Peyer's patch (tissue), 4 donors: Measurements from ENCODE around the gene SENP5.

ENCODE experiments used
- POLR2A ChIP-seq, 2 donors: fragments of 450-650 bp; IDR thresholded peaks; one replicate each; pipeline ENCODE4 v1.5.1; 2017; ENCODE audit warnings: antibody characterized with exemption in 2 of 2, mild to moderate bottlenecking in 2 of 2, moderate library complexity in 2 of 2
- TF ChIP-seq, protein P1 (sequence below), 6 experiments: fragments of 450-650 bp in 4 of 6; fragments of 200-600 bp in 2 of 6; sonication (generic) in 1 of 6; IDR thresholded peaks; one replicate each; pipeline ENCODE4 v1.5.1; 2017 to 2019; ENCODE audit warnings: antibody characterized with exemption in 6 of 6, mild to moderate bottlenecking in 3 of 6, moderate library complexity in 1 of 6

DNA sequence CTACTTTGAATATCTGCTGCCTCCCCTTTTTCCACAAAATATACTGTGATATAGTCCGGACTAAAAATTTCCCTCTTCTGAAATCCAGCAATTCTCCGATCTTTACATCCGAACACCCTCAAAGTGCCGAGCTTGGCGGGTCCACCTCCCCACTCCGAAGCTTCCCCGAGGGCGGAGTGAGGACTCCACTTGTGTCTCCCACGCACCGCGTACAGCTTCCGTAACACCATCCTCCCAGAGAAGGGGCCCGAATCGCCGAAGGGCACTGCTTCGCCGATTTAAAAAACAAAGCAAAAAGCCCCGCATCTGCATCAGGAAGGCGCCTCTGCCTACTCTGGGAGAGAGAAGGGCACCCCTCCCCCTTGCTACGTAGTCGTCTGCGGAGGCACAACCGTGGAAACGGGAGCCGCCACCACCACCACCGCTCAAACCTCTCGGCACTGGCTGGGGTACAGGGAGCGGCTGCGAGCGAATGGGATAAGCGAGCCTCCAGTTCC, 74.1 kb downstream of the SENP5 start:
- TF ChIP-seq, protein P1, sequence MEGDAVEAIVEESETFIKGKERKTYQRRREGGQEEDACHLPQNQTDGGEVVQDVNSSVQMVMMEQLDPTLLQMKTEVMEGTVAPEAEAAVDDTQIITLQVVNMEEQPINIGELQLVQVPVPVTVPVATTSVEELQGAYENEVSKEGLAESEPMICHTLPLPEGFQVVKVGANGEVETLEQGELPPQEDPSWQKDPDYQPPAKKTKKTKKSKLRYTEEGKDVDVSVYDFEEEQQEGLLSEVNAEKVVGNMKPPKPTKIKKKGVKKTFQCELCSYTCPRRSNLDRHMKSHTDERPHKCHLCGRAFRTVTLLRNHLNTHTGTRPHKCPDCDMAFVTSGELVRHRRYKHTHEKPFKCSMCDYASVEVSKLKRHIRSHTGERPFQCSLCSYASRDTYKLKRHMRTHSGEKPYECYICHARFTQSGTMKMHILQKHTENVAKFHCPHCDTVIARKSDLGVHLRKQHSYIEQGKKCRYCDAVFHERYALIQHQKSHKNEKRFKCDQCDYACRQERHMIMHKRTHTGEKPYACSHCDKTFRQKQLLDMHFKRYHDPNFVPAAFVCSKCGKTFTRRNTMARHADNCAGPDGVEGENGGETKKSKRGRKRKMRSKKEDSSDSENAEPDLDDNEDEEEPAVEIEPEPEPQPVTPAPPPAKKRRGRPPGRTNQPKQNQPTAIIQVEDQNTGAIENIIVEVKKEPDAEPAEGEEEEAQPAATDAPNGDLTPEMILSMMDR (IDR thresholded peaks at IDR 0.05) = no peak
- no peak for TF ChIP-seq POLR2A (IDR thresholded peaks at IDR 0.05)
